Progenitor cell of endocrine pancreas (in vitro differentiated cells): ENCODE data around the gene PTPRC. TPM values are rescaled to one million over a fixed set of nuclear protein-coding genes. Genes with fewer than 3 reads are reported as not detected.
"Not testable (repeated sequence)": the region's sequence is repeated elsewhere in the genome, so short reads cannot be mapped to it uniquely, and the experiment has no call there.

Experiments
- DNase-seq: peaks from one replicate; pipeline ENCODE4 v3.0.0; 2021; ENCODE audit warnings: low spot score; ENCODE audit not compliant: unreplicated experiment
- H3K27ac Mint-ChIP-seq: 2 replicates; pipeline ENCODE4 v1.8.0; 2021; ENCODE audit warnings: mild to moderate bottlenecking, moderate library complexity, mixed read lengths
- H3K27me3 Mint-ChIP-seq: 2 replicates; pipeline ENCODE4 v1.8.0; 2021; ENCODE audit warnings: mixed read lengths
- H3K36me3 Mint-ChIP-seq: 2 replicates; pipeline ENCODE4 v1.8.0; 2022; ENCODE audit warnings: mixed read lengths; ENCODE audit not compliant: insufficient read depth
- H3K4me1 Mint-ChIP-seq: 2 replicates; pipeline ENCODE4 v1.8.0; 2021; ENCODE audit warnings: low read depth, mixed read lengths
- H3K4me3 Mint-ChIP-seq: 2 replicates; pipeline ENCODE4 v1.8.0; 2021; ENCODE audit warnings: low read depth, mild to moderate bottlenecking, moderate library complexity, mixed read lengths
- H3K9me3 Mint-ChIP-seq: 2 replicates; pipeline ENCODE4 v1.8.0; 2021; ENCODE audit warnings: low read depth, mixed read lengths
- CTCF ChIP-seq: fragments of 200-600 bp; sonication (generic); IDR thresholded peaks from one replicate; pipeline ENCODE4 v1.5.0; 2021; ENCODE audit warnings: antibody characterized with exemption, mild to moderate bottlenecking; ENCODE audit not compliant: unreplicated experiment
- total RNA-seq: library from RNA; stranded (reverse); gene quantifications from 2 replicates; pipeline ENCODE4 v1.2.1, GENCODE V29; 2021

PTPRC gene
- total RNA-seq, 1 donor from 2014 or later = not detected

- no peak for TF ChIP-seq CTCF
- no peak overlapping the region for H3K27ac Mint-ChIP-seq
- H3K4me1 Mint-ChIP-seq = no peaks in the 10 kb centered on the region
- no peak for DNase-seq
- H3K4me3 Mint-ChIP-seq = no peak overlapping the region
- H3K36me3 Mint-ChIP-seq = no peaks in the 10 kb centered on the region
- H3K9me3 Mint-ChIP-seq = no peaks in the 10 kb centered on the region
- H3K27me3 Mint-ChIP-seq = no peaks in the 10 kb centered on the region
These were observed 40.0 kb upstream of the PTPRC start for GRCh38 chr1:198598796-198599321.

GRCh38 chr1:198599749-198600148 lies 39.1 kb upstream of the PTPRC start:
- Mint-ChIP-seq H3K9me3 (no peaks in the 10 kb centered on the region), H3K36me3 (no peaks in the 10 kb centered on the region), H3K4me3 (no peak overlapping the region)

GRCh38 chr1:198600906-198601305 lies 37.9 kb upstream of the PTPRC start:
- Mint-ChIP-seq H3K27me3 (no peaks in the 10 kb centered on the region), H3K4me1 (no peaks in the 10 kb centered on the region), H3K9me3 (no peaks in the 10 kb centered on the region), H3K36me3 (no peaks in the 10 kb centered on the region), H3K27ac (no peak overlapping the region), H3K4me3 (no peak overlapping the region)
- DNase-seq = no peak
- no peak for TF ChIP-seq CTCF

More at GRCh38 chr1:198599749-198600148, 39.1 kb upstream of the PTPRC start:
- no peak for TF ChIP-seq CTCF
- Mint-ChIP-seq H3K27ac (no peak overlapping the region), H3K27me3 (no peaks in the 10 kb centered on the region), H3K4me1 (no peaks in the 10 kb centered on the region)
- no peak for DNase-seq

- H3K4me1 Mint-ChIP-seq, DNase-seq, H3K4me3 Mint-ChIP-seq, H3K27me3 Mint-ChIP-seq, H3K27ac Mint-ChIP-seq, H3K9me3 Mint-ChIP-seq, H3K36me3 Mint-ChIP-seq: not testable (repeated sequence)
These were observed 37.5 kb upstream of the PTPRC start for GRCh38 chr1:198601310-198601709.

- no peaks in the 10 kb centered on the region for H3K9me3 Mint-ChIP-seq
- H3K36me3 Mint-ChIP-seq = no peaks in the 10 kb centered on the region
- no peak overlapping the region for H3K4me3 Mint-ChIP-seq
- no peaks in the 10 kb centered on the region for H3K4me1 Mint-ChIP-seq
- no peak overlapping the region for H3K27ac Mint-ChIP-seq
- H3K27me3 Mint-ChIP-seq = no peaks in the 10 kb centered on the region
- no peak for TF ChIP-seq CTCF
- no peak for DNase-seq
These were observed 36.6 kb upstream of the PTPRC start for GRCh38 chr1:198601936-198602889.
